GM18507 (cell line): Measurements from ENCODE around the gene TFE3.
A peak's percentile ranks its signal among the peaks of the same experiment; 100 is the strongest.

Experiments used
- DNase-seq: peaks from one replicate; pipeline ENCODE4 v3.0.0; 2011; ENCODE audit warnings: low read depth; ENCODE audit not compliant: insufficient read length; ENCODE audit errors: extremely low spot score
- FAIRE-seq: peaks from 2 replicates; lab custom pipeline; 2011; peaks lifted over from hg19 to GRCh38; lab: Jason Lieb, UNC

The TFE3 gene

DNA sequence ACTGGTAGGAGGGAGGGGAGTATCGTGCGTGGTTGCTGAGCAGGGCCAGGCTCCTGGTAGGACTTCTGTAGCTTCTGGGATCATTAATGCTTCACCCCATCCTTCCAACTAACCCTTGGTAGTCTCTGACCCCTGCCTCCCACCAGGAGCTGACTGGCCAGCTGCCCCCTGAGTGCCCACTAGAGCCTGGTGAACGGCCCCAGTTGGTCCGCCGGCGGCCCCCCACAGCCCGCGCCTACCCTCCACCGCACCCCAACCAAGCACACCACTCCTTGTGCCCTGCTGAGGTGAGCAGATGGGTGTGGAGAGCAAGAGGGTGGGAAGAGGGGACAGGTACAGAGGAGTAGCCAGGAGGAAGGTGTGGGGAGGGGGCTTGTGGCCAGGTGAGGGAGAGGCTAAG, 20.6 kb upstream of the TFE3 start:
- DNase-seq, result no peak
- FAIRE-seq, result no peak

DNA sequence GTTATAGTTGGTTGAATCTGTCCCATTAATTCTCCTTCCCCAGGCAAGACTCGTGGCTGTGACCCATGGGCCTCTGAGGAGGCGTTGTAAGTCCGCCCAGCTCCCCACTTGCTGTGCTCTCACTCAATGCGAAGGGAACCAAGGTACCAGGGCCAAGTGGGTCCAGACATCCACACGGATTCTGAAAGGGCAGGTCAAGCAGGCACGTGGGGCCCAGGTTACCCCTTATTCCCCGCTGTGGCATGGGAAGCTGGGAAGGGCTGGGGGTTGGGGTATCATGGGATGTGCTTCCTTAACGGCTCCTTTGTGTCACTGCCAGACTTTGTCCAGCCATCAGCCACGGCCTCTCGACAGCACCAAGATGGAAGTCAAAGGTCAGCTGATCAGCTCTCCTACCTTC, 18.8 kb upstream of the TFE3 start:
- DNase-seq (no peak), FAIRE-seq (no peak)

DNA sequence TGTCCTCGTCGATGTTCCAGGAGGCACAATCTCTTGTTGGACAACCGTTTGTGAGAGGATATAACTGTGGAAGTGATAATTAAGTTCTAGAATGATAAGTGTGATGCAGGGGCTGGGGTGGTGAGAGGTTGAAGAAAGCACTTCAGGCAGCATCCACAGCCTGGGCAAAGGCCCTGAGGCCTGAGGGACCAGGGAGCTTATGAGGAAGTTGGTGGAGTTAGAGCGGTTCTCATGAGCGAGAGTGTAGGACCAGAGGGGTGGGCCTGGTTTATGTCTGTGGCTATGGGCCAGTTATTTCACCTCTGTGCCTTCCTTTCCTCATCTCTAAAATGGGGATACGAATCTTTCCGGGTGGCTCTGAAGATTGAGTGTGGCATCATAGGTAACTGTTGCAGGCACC, 18.3 kb upstream of the TFE3 start:
- FAIRE-seq, result no peak
- DNase-seq, result no peak

DNA sequence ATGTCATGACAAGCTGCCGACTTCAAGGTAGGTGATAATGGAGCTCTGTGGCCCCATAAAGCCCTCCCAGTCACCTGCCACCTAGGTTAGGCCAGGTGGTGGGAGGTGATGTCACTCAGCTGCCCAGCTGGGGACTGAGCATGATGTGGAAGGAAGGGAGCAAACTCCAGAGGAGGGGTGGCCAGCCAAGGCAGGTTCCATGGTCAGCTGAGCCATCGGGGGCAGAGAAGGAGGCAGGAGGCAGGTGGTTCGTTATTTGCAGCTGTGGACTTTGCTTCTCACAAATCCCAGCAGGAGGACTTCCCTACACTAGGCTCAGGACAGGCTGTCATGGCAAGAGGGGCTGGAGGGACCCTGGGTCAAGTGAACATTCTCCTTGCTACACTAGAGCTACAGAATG, 17.8 kb upstream of the TFE3 start:
- FAIRE-seq (no peak), DNase-seq (no peak)

DNA sequence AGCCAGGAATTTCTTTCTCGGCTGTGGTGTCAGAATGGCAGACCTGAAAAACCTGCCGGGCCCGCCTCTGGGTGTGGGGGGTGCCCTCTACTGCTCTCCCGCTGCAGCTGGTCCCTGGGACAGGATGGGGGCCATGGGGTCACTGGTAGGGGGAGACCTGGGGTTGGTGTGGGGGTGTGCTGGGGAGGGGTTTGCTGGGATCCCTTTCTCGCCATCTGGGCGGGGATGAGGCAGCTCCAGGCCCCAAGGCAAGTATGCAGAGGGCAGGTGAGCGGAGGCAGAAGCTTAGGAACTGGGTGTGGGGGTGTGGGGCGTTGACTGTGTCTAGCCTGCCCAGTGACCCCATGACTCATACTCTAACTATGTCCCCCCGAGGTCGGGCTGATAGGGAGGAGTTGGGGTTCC, 16.5 kb upstream of the TFE3 start:
- DNase-seq, result no peak
- FAIRE-seq, result no peak

DNA sequence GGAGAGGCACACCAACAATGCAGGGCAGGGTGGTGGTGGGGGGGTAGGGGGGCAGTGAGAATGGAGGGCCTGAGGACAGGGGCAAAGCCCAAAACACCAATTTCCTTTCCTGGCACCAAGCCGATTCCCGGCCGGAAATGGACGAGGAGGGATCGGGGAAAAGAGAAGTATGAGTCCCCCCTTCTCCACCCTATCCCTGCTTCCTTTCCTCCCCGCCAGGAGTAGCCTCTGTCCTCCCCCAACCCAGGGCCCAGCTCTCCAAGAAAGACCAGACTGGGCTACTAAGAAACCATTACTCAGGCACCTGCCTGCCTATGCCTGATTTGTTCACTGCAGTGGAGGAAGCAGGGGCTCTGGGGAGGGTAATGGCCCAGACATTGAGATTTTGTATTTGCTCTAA, 16.0 kb upstream of the TFE3 start:
- FAIRE-seq (no peak), DNase-seq (no peak)

DNA sequence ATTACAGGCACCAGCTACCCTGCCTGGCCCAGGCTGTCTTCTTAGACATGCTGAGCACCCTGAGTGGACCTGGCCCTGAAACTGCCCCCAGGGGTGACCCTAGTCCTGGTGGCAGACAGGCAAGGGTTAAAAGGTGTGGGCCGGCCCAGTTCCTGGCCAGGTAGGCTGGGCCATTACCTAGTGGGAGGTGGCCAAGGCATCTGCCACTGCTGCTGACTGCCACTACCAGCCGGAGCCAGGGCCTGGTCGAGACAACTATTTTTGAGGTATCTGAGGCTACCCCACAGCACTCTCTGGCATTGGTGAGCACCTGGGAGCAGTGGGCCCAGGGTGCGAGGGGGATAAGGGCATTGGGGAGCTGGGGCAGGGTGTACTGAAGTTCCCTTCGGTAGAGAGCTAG, 15.6 kb upstream of the TFE3 start, which contains the start of gene CCDC120:
Gene CCDC120, plus strand, starts transcription at position 206 of the 400 bp plus-strand sequence. CDS start 3,043 bp downstream, outside the sequence.
- FAIRE-seq (no peak), DNase-seq (no peak)

DNA sequence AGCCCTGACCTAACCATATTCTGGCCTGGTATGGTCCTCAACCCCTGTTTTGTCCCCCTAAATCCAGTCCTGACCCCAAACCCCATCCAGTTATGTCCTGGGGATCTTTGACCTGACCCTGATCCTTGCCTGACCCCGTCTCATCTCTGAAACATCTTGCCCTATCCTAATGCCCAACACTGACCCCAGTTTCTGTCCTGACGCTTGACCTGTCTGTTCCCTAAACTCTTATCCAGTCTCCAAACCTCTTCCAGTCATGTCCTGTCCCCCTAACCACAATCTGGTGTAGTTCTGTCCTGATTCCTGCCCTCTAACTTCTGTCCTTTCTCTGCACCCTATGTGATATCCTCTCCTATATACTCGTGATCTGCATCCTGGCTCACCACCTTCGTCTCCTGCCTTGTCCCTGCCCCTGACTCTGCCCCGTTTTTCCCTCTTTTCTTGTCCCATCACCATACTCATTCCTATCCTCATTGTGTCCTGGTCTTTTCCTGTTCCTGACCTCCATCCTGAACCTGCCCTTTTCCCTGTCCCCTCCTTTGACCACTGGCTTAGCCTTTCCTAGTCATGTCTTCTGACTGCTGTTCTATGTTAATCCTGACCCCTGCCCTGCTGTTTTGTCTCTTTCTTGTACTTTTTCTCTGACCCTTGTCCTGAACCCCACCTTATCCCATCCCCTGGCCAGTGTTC, 11.1 kb upstream of the TFE3 start:
- FAIRE-seq, result no peak
- no peak for DNase-seq

DNA sequence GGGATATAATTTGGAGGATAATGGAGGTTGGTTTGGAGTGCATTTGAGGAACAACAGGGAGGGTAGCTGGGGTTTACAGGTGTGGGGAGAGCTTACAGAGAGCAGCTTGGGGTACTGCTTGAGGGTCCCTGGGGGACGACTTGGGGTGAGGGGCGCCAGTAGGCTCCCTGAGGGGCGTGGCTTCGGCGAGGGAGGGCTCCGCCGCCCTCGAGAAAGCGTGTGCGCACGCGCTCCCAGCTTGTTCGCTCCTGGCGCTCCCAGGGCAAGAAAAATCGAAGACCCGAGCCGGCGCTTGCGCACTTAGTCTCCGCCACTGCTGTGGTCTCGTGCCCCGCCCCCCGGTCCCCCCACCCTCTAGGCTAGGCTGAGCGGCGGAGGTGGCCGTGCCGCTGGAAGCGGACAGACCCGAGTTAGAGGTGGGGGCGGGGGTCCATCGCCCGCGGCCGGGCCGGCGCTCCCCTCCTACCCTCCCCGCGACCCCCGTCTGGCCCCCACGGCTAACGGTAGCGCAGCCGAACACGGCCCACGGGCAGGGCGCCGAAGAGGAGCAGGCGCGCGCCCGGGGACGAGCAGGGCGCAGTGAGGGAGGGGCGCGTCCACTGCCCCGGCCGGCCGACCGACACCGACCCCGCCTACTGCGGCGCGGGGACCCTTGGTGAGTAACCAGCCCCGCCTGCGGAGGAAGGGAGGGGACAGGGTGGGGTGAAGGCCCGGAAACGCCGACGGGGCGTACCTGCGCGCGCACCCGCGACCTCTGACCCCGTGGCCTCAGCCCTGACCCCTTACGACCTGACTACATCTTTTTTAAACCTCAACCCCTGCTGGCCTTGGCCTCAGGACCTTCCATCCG, 10.3 kb upstream of the TFE3 start:
- FAIRE-seq (peak; percentile 79), DNase-seq (peak; percentile 44)

DNA sequence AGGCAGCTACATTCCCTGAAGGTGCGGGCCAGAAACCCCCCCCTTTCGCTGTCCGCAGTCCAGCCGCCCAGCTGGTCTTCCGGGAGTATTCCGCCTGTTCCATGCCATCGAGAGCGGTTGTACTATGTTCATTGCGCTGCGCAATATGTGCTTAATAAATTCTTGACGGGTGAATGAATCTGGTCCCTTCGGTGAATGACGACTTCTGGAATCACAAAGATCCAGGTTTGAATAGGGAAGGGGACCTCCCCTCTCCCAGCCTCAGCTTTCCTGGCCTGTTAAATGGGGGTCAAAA, 777 bp upstream of the TFE3 start:
- FAIRE-seq, result no peak
- no peak for DNase-seq

DNA sequence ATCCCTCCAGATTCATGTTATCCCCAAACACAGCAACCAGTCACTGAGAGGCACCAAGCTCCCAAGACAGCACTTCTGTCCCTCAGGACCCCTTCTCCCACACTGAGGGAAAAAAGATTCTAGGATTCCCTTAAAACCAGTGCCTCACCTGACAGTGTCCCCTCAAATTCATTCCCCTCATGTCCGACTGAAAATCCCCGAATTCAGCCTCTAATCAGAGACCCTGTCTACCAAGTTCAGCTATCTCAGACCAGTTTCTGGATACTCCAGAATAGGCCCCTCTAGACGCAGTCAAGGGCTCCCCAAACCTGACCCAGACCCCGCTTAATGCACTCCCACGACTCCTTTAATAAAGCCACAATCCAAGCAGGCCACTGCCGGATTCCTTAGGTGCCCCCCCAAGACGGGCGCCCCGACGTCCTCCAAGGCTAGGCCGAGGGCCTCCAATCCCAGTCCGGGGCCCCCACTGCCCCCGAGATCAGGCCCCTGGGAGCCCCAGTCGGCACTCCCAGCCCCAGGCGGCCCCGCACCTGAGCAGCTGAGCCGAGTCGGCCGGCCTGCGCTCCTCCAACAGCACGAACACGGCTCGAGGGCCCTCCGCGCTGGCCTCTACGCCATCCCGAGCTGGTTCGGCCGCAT, 457 bp downstream of the TFE3 start:
- DNase-seq, result no peak
- FAIRE-seq, result peak; percentile 80

DNA sequence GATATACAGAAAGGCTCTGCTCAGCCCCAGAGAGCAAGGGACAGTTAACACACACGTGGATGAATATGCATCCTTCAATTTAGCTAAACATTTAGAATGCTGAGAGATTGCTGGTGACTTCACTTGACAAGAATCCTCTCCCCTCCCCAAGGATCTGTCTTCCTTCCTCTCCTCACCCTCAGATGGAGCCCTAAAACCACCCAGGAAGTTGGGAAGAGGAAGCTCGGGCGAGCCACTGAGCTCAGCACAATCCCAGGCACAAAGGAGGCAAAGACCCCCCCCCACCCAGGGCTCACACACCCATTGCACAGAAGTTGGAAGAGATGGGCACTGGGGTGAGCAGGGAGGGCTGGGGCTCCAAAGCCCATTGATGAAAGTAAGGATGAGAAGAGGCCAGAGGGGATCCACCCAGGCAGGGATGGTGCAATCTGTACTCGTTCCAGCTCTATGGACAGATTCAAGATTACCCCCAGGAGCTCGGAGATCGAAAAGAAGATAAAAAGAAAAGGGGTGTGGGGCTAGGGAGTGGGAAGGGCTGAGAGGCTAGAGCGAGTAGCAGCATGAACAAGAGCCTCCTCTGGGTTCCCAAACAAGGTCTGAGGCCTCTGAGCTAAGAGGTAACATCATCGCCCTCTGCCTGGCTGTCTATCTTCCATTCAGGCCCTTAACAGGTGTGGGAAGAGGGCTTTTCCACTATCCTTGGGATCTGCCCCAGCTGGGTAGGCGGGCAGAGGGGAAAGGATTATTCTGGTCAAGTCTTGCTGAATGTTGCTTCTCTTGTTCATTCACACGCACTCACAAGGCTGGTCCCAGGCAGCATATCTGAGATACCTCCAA, 1.2 kb downstream of the TFE3 start:
- FAIRE-seq, result peak; percentile 72
- DNase-seq, result no peak

DNA sequence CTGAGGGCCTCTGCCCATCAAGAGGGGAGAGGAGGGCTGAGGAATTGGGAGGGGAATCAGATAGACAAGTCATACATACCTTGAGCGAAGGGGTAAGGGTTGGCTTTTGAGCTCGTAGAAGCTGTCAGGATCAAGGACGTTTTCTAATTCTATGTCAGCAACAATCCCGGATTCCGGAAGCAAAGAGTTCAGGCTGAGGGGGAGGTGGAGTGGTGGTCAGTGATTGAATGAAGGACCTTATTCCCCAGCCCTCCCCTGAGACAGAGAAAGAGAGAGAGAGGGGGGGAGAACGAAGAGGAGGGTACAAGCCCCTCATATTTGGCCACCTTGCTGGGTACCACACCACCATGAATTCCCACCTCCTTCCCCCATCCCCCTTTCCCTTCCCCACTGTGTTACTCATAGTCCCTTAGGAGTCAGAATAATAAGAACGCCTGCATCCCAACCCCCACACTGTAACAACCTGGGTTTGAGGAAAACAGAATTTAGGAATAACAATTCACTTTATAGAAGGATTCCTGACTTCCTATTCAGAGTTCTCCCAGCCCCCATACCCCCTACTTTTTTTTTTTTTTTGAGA, 2.7 kb downstream of the TFE3 start:
- no peak for FAIRE-seq

DNA sequence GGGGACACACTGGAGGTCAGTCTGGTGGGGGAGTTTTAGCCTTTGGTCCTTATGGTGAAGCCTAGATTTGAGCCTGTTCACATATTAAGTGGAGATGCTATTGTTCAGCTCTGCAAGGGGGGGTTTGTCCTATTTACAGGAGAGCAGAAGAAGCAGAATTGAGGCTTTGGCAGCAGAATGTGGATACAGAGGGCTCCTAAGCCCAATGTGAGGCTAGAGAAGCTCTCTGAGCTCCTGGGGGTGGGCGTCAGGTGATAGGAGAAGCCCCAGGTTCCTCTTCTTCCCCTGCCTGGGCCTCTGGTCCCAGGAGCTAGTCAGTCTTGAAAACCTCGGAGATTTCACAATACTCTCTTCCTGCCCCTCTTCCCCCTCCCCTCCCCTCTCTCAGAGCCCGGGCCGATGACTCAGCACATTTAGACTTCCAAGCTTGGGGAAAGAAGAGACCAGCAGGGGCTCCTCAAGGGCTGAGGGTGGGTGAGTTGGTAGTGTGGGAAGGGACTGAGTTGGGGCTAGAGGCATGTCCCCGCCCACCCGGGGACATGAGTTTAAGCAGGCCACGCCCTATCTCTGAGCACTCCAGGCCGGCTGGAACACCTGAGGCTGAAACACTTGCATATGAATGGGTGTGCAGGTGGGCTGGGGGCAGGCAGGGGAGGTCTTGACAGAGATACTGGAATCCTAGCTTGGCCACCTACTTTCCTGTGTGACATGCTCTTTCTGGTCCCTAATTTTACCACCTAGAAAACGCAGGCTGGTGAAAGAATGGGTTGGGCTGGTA, 3.4 kb downstream of the TFE3 start:
- DNase-seq (no peak), FAIRE-seq (peak; percentile 78)

More for the DNA sequence above, 2.7 kb downstream of the TFE3 start:
- DNase-seq, result no peak

DNA sequence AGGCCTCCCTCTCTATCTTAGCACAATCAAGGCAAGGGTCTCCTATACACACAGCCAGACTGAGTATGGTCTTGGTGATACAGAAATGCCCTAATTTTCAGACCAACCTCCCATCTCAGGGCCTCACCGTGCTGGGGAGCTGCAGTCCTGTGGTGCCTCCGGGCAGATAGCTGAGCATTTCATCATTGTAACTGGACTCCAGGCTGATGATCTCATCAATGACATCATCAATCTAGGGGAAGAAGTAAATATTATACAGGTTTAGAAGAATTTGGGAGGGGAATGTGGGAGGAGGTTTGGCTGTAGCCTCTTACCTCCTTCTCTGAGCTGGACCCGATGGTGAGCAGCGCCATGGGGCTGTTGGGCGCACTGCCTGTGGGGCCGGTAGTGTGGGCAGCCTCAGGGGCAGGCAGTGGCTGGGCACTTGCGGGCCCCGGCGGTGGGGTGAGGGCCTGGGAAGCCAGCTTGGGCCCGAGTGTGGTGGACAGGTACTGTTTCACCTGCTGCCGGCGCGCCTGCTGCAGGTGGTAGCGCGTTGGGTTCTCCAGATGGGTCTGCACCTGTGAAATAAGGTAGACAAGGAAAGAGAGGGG, 5.2 kb downstream of the TFE3 start:
- DNase-seq, result no peak
- no peak for FAIRE-seq

DNA sequence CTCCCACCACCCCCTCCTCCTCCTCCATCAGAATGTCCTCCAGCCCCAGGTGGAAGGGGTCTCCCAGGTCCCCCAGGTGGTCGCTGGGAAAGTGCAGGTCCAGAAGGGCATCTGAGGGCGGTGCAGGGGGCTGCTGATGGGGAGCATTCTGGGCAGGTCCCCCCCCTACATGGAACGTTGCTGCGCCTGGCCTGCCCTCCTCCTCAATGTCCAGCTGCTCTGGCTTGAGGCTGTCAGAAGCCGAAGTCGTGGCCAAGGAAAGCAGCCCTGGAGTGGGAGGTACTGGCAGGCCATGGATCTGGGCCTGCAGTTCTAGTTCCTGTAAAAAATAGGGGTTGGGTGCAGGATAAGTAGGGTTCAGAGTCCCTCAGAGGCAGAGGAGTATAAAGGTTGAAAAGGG, 12.9 kb downstream of the TFE3 start:
- FAIRE-seq, result no peak

DNA sequence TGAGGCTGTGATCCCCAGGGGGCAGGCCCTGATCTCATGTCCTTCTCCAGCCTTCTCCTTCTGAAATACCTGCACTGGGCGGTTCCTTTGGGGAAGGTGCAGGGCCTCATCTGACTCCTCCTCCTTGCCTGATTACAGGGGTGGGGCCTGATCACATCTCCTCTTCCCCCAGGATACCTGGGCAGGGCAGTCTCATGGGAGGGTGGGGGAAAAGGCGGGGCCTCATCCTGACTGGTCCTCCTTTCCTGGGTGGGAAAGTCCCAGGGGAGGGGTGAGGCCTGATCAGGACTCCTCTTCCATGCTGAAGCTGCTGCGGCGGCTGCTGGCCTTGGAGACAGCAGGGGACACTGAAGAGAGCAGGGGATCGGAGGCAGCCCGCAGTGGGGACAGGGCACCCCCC, 13.3 kb downstream of the TFE3 start:
- FAIRE-seq, result no peak
- DNase-seq, result no peak

More for the DNA sequence above, 12.9 kb downstream of the TFE3 start:
- no peak for DNase-seq

DNA sequence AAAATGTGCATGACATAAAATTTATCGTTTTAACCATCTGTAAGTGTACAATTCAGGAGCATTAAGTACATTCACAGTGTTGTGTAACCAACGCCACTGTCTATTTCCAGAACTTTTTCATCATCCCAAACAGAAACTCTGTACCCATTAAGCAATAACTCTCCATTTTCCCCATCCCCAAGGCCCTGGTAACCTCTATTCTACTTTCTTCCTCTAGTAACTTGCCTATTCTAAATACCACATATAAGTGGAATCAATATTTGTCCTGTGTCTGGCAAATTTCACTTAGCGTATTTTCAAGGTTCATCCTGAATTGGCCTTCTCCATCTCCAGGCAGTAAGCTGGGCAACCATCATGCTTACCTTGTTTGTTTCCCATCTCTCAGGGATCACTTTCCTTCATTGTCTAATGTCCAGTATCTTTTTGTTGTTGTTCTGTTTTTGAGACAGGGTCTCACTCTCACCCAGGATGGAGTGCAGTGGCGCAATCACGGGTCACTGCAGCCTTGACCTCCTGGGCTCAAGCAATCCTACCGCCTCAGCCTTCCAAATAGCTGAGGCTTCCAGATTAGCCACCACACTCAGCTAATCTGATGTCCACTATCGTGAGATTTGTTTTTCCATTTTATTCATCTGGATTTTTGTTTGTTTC, 23.4 kb downstream of the TFE3 start:
- FAIRE-seq (no peak), DNase-seq (no peak)
